ENCODE measurements around the gene HKDC1. TPM values are rescaled to one million over a fixed set of nuclear protein-coding genes. Genes with fewer than 3 reads are reported as not detected.

HKDC1 gene
- total and polyA plus RNA-seq, 4 donors, result 0.53 to 20.0 (median 5.2) TPM

DNA sequence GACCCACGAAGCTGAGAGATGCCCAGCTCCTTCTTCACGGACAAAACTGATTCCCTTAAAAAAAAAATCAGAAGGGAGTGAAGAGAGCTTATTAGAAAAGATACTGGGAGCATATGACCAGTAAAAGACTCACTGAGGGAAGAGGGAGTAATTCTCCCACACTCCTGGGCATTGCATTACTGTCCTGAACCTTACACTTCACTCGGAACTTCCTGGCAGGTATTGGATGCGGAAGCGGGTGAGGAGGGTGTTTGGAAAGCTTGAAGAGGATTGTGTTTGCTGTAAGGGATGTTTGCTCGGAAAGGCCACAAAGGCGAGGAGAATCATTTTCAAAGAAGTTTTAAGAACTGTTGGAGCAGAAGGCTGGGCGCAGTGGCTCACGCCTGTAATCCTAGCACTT is 375 bp downstream of the HKDC1 start:
- Histone ChIP-seq H3K27ac (ENCODE audit: low read depth in 1 of 2, low read length in 2 of 2) (no peak overlapping the region), H3K4me3 (ENCODE audit: low read depth in 1 of 3, low read length in 3 of 3) (peak overlapping the region in 2 of 3 donors; percentile 0 to 10)
- DNase-seq (ENCODE audit: low spot score), result no peak

DNA sequence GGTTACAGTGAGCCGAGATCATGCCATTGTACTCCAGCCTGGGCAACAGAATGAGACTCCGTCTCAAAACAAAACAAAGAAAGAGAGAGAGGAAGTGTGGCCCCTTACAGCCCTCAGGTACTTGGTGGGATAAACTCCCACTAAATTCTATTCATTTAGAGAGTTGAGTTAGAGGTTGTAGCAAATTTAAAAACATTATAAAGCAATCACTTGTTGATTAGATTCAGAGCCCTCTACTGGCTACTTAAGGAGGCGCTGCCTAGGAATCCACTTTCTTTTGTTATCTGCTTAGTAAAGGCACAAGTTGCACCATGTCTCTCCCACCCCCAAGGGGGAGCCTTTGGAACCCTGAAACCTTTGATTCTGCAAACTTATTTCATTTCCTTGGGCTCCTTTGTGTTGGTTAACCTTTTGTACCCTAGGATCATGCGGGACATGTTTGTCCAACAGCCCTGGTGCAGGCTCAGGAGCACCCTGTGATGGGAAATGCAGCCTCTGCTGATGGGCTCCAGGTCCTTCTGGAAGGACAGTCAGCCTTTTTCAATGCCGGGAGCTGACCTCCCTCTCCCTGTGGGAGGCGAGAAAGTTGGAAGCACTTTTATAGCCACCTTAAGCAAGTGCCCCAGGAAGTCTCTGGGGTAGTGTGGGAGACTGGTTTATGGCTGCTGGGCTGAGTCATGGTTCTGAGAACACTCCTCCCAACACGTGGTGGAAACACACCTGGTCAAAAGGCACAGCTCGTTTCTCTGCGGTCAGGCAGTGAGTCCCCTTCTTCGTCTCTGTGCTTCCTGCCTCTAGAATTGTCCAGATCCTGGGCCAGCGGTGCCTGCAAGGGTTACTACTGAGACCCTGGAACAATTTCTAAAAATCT is 2.3 kb downstream of the HKDC1 start:
- Histone ChIP-seq H3K36me3 (ENCODE audit: control insufficient read depth in 4 of 4, insufficient read depth in 3 of 4, low read depth in 1 of 4, low read length in 3 of 4) (no peaks in the 10 kb centered on the region), H3K4me1 (ENCODE audit: control insufficient read depth in 4 of 4, insufficient read depth in 4 of 4, low read length in 3 of 4) (peaks cover 0 to 18% (median 8%) of the 10 kb centered on the region in 4 donors), H3K9me3 (ENCODE audit: control insufficient read depth in 4 of 4, low read length in 3 of 4) (no peaks in the 10 kb centered on the region), H3K27ac (ENCODE audit: low read depth in 1 of 2, low read length in 2 of 2) (no peak overlapping the region), H3K9ac (ENCODE audit: low read depth in 1 of 2, low read length in 2 of 2) (peak overlapping the region in 1 of 2 donors; percentile 7), H3K4me3 (ENCODE audit: low read depth in 1 of 3, low read length in 3 of 3) (no peak overlapping the region), H3K27me3 (ENCODE audit: control insufficient read depth in 4 of 4, insufficient read depth in 4 of 4, low read length in 3 of 4) (peaks cover 0 to 2% (median 0%) of the 10 kb centered on the region in 4 donors)
- 25% methylated on average over 11 of the region's 11 CpGs for WGBS
- DNase-seq (ENCODE audit: low spot score), result no peak
- TF ChIP-seq EGR1 (IDR thresholded peaks at IDR 0.05; ENCODE audit: low read depth in 2 of 2) (no peak), RAD21 (IDR thresholded peaks at IDR 0.05) (peak; percentile 63 to 67), FOXA1 (IDR thresholded peaks at IDR 0.05) (no peak), GABPA (IDR thresholded peaks at IDR 0.05 in 1 of 2, conservative IDR thresholded peaks at IDR 0.05 in 1 of 2) (no peak), HNF4A (conservative IDR thresholded peaks at IDR 0.05) (peak in 1 of 2 donors; percentile 51), HNF4G (IDR thresholded peaks at IDR 0.05) (no peak), NR2F2 (IDR thresholded peaks at IDR 0.05) (no peak), SP1 (IDR thresholded peaks at IDR 0.05) (peak; percentile 63)
- TF ChIP-seq, protein P1, sequence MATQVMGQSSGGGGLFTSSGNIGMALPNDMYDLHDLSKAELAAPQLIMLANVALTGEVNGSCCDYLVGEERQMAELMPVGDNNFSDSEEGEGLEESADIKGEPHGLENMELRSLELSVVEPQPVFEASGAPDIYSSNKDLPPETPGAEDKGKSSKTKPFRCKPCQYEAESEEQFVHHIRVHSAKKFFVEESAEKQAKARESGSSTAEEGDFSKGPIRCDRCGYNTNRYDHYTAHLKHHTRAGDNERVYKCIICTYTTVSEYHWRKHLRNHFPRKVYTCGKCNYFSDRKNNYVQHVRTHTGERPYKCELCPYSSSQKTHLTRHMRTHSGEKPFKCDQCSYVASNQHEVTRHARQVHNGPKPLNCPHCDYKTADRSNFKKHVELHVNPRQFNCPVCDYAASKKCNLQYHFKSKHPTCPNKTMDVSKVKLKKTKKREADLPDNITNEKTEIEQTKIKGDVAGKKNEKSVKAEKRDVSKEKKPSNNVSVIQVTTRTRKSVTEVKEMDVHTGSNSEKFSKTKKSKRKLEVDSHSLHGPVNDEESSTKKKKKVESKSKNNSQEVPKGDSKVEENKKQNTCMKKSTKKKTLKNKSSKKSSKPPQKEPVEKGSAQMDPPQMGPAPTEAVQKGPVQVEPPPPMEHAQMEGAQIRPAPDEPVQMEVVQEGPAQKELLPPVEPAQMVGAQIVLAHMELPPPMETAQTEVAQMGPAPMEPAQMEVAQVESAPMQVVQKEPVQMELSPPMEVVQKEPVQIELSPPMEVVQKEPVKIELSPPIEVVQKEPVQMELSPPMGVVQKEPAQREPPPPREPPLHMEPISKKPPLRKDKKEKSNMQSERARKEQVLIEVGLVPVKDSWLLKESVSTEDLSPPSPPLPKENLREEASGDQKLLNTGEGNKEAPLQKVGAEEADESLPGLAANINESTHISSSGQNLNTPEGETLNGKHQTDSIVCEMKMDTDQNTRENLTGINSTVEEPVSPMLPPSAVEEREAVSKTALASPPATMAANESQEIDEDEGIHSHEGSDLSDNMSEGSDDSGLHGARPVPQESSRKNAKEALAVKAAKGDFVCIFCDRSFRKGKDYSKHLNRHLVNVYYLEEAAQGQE (IDR thresholded peaks at IDR 0.05), result no peak
- TF ChIP-seq, protein P2, sequence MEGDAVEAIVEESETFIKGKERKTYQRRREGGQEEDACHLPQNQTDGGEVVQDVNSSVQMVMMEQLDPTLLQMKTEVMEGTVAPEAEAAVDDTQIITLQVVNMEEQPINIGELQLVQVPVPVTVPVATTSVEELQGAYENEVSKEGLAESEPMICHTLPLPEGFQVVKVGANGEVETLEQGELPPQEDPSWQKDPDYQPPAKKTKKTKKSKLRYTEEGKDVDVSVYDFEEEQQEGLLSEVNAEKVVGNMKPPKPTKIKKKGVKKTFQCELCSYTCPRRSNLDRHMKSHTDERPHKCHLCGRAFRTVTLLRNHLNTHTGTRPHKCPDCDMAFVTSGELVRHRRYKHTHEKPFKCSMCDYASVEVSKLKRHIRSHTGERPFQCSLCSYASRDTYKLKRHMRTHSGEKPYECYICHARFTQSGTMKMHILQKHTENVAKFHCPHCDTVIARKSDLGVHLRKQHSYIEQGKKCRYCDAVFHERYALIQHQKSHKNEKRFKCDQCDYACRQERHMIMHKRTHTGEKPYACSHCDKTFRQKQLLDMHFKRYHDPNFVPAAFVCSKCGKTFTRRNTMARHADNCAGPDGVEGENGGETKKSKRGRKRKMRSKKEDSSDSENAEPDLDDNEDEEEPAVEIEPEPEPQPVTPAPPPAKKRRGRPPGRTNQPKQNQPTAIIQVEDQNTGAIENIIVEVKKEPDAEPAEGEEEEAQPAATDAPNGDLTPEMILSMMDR (IDR thresholded peaks at IDR 0.05; ENCODE audit: low read depth, low read length, missing input control), result peak; percentile 49
- TF ChIP-seq, protein P3, sequence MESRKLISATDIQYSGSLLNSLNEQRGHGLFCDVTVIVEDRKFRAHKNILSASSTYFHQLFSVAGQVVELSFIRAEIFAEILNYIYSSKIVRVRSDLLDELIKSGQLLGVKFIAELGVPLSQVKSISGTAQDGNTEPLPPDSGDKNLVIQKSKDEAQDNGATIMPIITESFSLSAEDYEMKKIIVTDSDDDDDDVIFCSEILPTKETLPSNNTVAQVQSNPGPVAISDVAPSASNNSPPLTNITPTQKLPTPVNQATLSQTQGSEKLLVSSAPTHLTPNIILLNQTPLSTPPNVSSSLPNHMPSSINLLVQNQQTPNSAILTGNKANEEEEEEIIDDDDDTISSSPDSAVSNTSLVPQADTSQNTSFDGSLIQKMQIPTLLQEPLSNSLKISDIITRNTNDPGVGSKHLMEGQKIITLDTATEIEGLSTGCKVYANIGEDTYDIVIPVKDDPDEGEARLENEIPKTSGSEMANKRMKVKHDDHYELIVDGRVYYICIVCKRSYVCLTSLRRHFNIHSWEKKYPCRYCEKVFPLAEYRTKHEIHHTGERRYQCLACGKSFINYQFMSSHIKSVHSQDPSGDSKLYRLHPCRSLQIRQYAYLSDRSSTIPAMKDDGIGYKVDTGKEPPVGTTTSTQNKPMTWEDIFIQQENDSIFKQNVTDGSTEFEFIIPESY (IDR thresholded peaks at IDR 0.05), result no peak
- TF ChIP-seq, protein P4, sequence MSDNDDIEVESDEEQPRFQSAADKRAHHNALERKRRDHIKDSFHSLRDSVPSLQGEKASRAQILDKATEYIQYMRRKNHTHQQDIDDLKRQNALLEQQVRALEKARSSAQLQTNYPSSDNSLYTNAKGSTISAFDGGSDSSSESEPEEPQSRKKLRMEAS (IDR thresholded peaks at IDR 0.05), result no peak

More for the DNA sequence above, 375 bp downstream of the HKDC1 start:
- peaks cover 0 to 2% (median 0%) of the 10 kb centered on the region in 4 donors for H3K27me3 ChIP-seq (ENCODE audit: control insufficient read depth in 4 of 4, insufficient read depth in 4 of 4, low read length in 3 of 4)
- 39% methylated on average over 9 of the region's 9 CpGs for WGBS
- TF ChIP-seq TAF1 (conservative IDR thresholded peaks at IDR 0.05), result peak; percentile 12
- TF ChIP-seq RAD21 (IDR thresholded peaks at IDR 0.05), result no peak
- TF ChIP-seq GABPA (IDR thresholded peaks at IDR 0.05 in 1 of 2, conservative IDR thresholded peaks at IDR 0.05 in 1 of 2), result no peak
- TF ChIP-seq HNF4A (conservative IDR thresholded peaks at IDR 0.05), result peak in 1 of 2 donors; percentile 17
- no peak for TF ChIP-seq JUND (IDR thresholded peaks at IDR 0.05)
- TF ChIP-seq YY1 (IDR thresholded peaks at IDR 0.05), result no peak
- no peak for TF ChIP-seq SP1 (IDR thresholded peaks at IDR 0.05)
- TF ChIP-seq, protein P3 (IDR thresholded peaks at IDR 0.05), result no peak
- TF ChIP-seq, protein P2 (IDR thresholded peaks at IDR 0.05; ENCODE audit: low read depth, low read length, missing input control), result no peak
- TF ChIP-seq FOXA2 (IDR thresholded peaks at IDR 0.05), result no peak
- no peak for TF ChIP-seq NR2F2 (IDR thresholded peaks at IDR 0.05)
- TF ChIP-seq FOXA1 (IDR thresholded peaks at IDR 0.05), result no peak
- H3K4me1 ChIP-seq (ENCODE audit: control insufficient read depth in 4 of 4, insufficient read depth in 4 of 4, low read length in 3 of 4), result peaks cover 0 to 18% (median 8%) of the 10 kb centered on the region in 4 donors
- no peaks in the 10 kb centered on the region for H3K9me3 ChIP-seq (ENCODE audit: control insufficient read depth in 4 of 4, low read length in 3 of 4)
- H3K36me3 ChIP-seq (ENCODE audit: control insufficient read depth in 4 of 4, insufficient read depth in 3 of 4, low read depth in 1 of 4, low read length in 3 of 4), result no peaks in the 10 kb centered on the region
- H3K9ac ChIP-seq (ENCODE audit: low read depth in 1 of 2, low read length in 2 of 2), result no peak overlapping the region
